Hematopoietic multipotent progenitor cell (in vitro differentiated cells): ENCODE results near the gene CRIM1. TPM values are rescaled to one million over a fixed set of nuclear protein-coding genes. Genes with fewer than 3 reads are reported as not detected.

Experiments used
- DNase-seq, 3 donors: peaks; one replicate each; pipeline ENCODE4 v3.0.0-alpha.2; 2011 to 2015; ENCODE audit warnings: low read depth in 2 of 3, low spot score in 2 of 3
- total RNA-seq: library from RNA; depleted of rRNA; stranded (reverse); fragments of >200 nt; gene quantifications from one replicate; pipeline ENCODE4 v1.2.3, GENCODE V29; 2012

CRIM1 gene
- total RNA-seq, 1 donor: 28.3 TPM

DNA sequence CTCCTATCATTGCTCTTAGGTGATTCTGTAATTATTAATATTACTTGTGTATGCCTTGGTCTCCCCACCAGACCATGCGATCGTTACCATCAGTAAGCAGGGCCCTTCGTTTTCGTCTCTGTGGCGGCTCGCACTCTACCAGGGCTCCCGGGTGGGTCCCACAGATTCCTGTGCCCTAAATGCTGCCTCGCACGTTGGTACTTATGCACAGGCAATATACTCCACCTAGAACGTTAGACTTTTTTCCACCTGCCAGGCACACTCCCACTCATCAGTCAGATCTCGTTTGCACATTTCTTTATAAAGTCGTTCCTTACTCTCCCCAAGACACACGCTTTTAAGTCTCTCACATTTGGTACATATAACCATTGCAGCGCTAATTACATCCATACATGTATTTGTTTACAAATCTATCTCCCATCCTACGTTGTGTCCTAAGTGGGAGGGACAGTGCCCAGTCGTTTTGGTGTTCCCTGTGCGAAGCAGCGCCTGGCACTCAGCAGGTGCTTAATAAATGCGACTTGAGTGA, 241.5 kb downstream of the CRIM1 start:
- DNase-seq: no peak

DNA sequence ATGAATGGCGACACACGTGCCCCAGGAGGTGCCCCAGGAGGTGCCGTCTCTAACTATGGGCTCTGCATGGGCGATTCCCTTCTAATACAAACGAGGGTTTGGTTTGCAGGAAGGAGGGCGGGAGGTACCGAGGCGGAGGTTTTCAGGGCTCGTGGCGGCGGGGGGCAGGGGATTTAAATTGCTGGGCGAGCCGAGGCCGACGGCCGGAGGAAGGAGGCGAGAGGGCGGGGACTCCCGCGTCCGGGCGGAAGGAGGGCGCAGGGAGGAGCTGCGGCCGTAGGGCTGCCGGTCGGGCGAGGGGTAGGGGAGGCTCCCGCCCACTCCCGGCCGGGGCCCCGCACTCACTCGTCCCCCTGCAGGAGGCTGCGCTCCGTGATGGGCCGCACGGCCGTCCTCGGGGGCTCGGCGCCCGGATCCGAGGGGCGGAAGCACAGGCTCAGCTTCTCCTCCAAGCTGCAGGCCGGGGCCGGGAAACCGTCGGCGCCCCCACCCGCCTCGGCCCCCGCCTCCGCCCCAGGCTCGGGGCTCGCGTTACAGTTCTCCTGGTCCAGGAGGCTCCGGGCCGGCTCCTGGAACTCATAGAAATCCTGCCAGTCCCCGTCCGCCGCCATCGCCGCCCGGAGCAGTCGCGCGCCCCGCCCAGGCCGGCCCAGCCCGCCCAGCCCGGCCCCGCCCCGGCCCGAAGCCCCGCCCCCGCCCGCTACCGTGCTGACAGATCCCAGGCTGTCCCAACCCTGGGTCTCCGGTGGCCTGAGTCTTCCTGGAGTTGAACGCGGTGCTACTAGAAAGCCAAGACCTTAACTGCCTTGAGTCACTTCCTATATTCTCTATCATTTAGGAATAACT, 242.2 kb downstream of the CRIM1 start, which contains the start of gene FEZ2:
Gene FEZ2 (minus strand): TSS at position 637 of the 846 bp plus-strand sequence. CDS start 26 bp downstream, at position 611.
- DNase-seq: peak; percentile 14 to 77 (median 76)

Other genes with a start within 250 kb of the CRIM1 start
- gene FEZ2, start 242.4 kb downstream of the CRIM1 start, total RNA-seq: 11.8 TPM